ENCODE results near the gene CD86.
"Not testable (repeated sequence)": the region's sequence is repeated elsewhere in the genome, so short reads cannot be mapped to it uniquely, and the experiment has no call there.

DNA sequence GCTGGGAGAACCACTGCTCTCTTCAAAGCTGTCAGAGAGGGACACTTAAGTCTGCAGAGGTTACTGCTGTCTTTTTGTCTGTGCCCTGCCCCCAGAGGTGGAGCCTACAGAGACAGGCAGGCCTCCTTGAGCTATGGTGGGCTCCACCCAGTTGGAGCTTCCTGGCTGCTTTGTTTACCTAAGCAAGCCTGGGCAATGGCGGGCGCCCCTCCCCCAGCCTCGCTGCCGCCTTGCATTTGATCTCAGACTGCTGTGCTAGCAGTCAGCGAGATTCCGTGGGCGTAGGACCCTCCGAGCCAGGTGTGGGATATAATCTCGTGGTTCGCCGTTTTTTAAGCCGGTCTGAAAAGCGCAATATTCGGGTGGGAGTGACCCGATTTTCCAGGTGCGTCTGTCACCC, 7.9 kb upstream of the CD86 start:
- not testable (repeated sequence) for TF ChIP-seq ZNF274 (IDR thresholded peaks at IDR 0.05; ENCODE audit: borderline replicate concordance, low read depth, low read length); POLR2AphosphoS5 (IDR thresholded peaks at IDR 0.05; ENCODE audit: control insufficient read depth, insufficient read depth, low read depth, low read length); DPF2 (IDR thresholded peaks at IDR 0.05); EP300 (IDR thresholded peaks at IDR 0.05; ENCODE audit: low read length)
- TF ChIP-seq, protein P1, sequence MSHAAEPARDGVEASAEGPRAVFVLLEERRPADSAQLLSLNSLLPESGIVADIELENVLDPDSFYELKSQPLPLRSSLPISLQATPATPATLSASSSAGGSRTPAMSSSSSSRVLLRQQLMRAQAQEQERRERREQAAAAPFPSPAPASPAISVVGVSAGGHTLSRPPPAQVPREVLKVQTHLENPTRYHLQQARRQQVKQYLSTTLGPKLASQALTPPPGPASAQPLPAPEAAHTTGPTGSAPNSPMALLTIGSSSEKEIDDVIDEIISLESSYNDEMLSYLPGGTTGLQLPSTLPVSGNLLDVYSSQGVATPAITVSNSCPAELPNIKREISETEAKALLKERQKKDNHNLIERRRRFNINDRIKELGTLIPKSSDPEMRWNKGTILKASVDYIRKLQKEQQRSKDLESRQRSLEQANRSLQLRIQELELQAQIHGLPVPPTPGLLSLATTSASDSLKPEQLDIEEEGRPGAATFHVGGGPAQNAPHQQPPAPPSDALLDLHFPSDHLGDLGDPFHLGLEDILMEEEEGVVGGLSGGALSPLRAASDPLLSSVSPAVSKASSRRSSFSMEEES (CRISPR knock-in tag; IDR thresholded peaks at IDR 0.05) = not testable (repeated sequence)
